SK-N-SH (cell line): ENCODE data around the gene TMX2. TPM values are rescaled to one million over a fixed set of nuclear protein-coding genes. Genes with fewer than 3 reads are reported as not detected.

ENCODE experiments used
- CTCF ChIA-PET: fragments of 300-600, 350-600 bp; formaldehyde crosslinking; extraction: SDS; loops from one replicate; lab custom pipeline; 2021; lab: Yijun Ruan, JAX
- POLR2A ChIA-PET: fragments of 350-600 bp; sonication (Branson Sonifier 250); formaldehyde crosslinking; extraction: SDS; loops from one replicate; lab custom pipeline; 2020; ENCODE audit warnings: antibody characterized with exemption, inconsistent platforms; lab: Yijun Ruan, JAX
- DNase-seq: peaks from one replicate; pipeline ENCODE4 v3.0.0; 2012
- H2AFZ ChIP-seq: fragments of 200-600 bp; sonication (generic); 2 replicates; pipeline ENCODE4 v1.8.1; 2016; ENCODE audit warnings: antibody characterized with exemption, mild to moderate bottlenecking, low read depth
- H3F3A ChIP-seq: fragments of 200-600 bp; sonication (generic); replicated peaks from 2 replicates; pipeline ENCODE3; 2016; ENCODE audit warnings: antibody characterized with exemption, mild to moderate bottlenecking; ENCODE audit not compliant: insufficient read depth
- H3K27ac ChIP-seq, 2 experiments: fragments of 200-500 bp in 1 of 2; fragments of 200-600 bp in 1 of 2; sonication (Bioruptor generic) in 1 of 2; sonication (generic), shearing (Covaris generic) in 1 of 2; 2 replicates each; pipeline versions ENCODE4 v1.5.1 to v1.6.1; 2014 to 2016; ENCODE audit warnings: low read depth in 2 of 2, inconsistent platforms in 1 of 2, low read length in 1 of 2, mild to moderate bottlenecking in 1 of 2, mixed read lengths in 1 of 2
- H3K27me3 ChIP-seq: fragments of 200-600 bp; sonication (generic), shearing (Covaris generic); 2 replicates; pipeline ENCODE4 v1.6.1; 2016; ENCODE audit warnings: mixed run types; ENCODE audit not compliant: insufficient read depth
- H3K36me3 ChIP-seq, 2 experiments: fragments of 200-500 bp in 1 of 2; fragments of 200-600 bp in 1 of 2; sonication (Bioruptor generic) in 1 of 2; sonication (generic) in 1 of 2; replicated peaks in 1 of 2; 2 replicates each; pipeline versions ENCODE3 to v1.5.1; 2014 to 2016; ENCODE audit warnings: low read length in 1 of 2, mild to moderate bottlenecking in 1 of 2; ENCODE audit not compliant: insufficient read depth in 2 of 2, control insufficient read depth in 1 of 2
- H3K4me1 ChIP-seq, 2 experiments: fragments of 200-500 bp in 1 of 2; fragments of 200-600 bp in 1 of 2; sonication (Bioruptor generic) in 1 of 2; sonication (generic), shearing (Covaris generic) in 1 of 2; 2 replicates each; pipeline versions ENCODE4 v1.5.1 to v1.6.1; 2014 to 2016; ENCODE audit warnings: low read depth in 1 of 2, low read length in 1 of 2, mixed run types in 1 of 2; ENCODE audit not compliant: insufficient read depth in 2 of 2, control insufficient read depth in 1 of 2
- H3K4me2 ChIP-seq: fragments of 200-600 bp; sonication (generic), shearing (Covaris generic); 2 replicates; pipeline ENCODE4 v1.6.1; 2017; ENCODE audit warnings: mixed run types
- H3K4me3 ChIP-seq, 2 experiments: fragments of 200-500 bp in 1 of 2; fragments of 200-600 bp in 1 of 2; sonication (Bioruptor generic) in 1 of 2; sonication (generic), shearing (Covaris generic) in 1 of 2; 2 replicates each; pipeline versions ENCODE4 v1.5.1 to v1.8.1; 2014 to 2016; ENCODE audit warnings: low read depth in 2 of 2, inconsistent platforms in 1 of 2, low read length in 1 of 2, mild to moderate bottlenecking in 1 of 2, mixed read lengths in 1 of 2, moderate library complexity in 1 of 2
- H3K79me2 ChIP-seq: fragments of 200-600 bp; sonication (generic); 2 replicates; pipeline ENCODE4 v1.8.1; 2017; ENCODE audit warnings: mild to moderate bottlenecking; ENCODE audit not compliant: insufficient read depth
- H3K9ac ChIP-seq: fragments of 200-600 bp; sonication (generic); 2 replicates; pipeline ENCODE4 v1.6.1; 2017; ENCODE audit warnings: mixed run types
- H3K9me2 ChIP-seq: fragments of 200-600 bp; sonication (generic); 2 replicates; pipeline ENCODE4 v1.6.1; 2017; ENCODE audit warnings: mixed run types
- H3K9me3 ChIP-seq: fragments of 200-600 bp; sonication (generic); 2 replicates; pipeline ENCODE4 v1.6.1; 2017; ENCODE audit warnings: mixed run types, mild to moderate bottlenecking, moderate library complexity
- H4K20me1 ChIP-seq: fragments of 200-600 bp; sonication (generic); 2 replicates; pipeline ENCODE4 v1.6.1; 2017; ENCODE audit warnings: mild to moderate bottlenecking, mixed run types; ENCODE audit not compliant: insufficient read depth
- CHD2 ChIP-seq: fragments of 150-350 bp; IDR thresholded peaks from 2 replicates; pipeline ENCODE4 v1.6.1; 2018; ENCODE audit warnings: low read length; ENCODE audit not compliant: partially characterized antibody
- CTCF ChIP-seq: fragments of 200-600 bp; sonication (generic); IDR thresholded peaks from 2 replicates; pipeline ENCODE4 v1.6.1; 2017; ENCODE audit warnings: antibody characterized with exemption, mild to moderate bottlenecking, moderate library complexity
- ELF1 ChIP-seq: IDR thresholded peaks from 2 replicates; pipeline ENCODE4 v1.4.0; 2012
- EZH2phosphoT487 ChIP-seq: fragments of 200-600 bp; sonication (generic); IDR thresholded peaks from 2 replicates; pipeline ENCODE4 v1.6.1; 2017; ENCODE audit warnings: low read depth, mixed run types, mild to moderate bottlenecking, antibody characterized with exemption, moderate library complexity, borderline replicate concordance
- FOXJ3 ChIP-seq: sonication (generic); formaldehyde crosslinking; IDR thresholded peaks from 2 replicates; pipeline ENCODE4 v1.5.1; 2020; ENCODE audit warnings: mild to moderate bottlenecking, missing genetic modification reagents
- FOXM1 ChIP-seq: IDR thresholded peaks from 2 replicates; pipeline ENCODE4 v1.4.0; 2012; ENCODE audit warnings: low read depth, mild to moderate bottlenecking
- GABPA ChIP-seq: IDR thresholded peaks from 2 replicates; pipeline ENCODE4 v1.4.0; 2012; ENCODE audit warnings: low read depth, mild to moderate bottlenecking
- GATA2 ChIP-seq: sonication (generic); formaldehyde crosslinking; IDR thresholded peaks from 2 replicates; pipeline ENCODE4 v1.5.0; 2020; ENCODE audit warnings: mild to moderate bottlenecking, missing genetic modification reagents
- JUND ChIP-seq: IDR thresholded peaks from 2 replicates; pipeline ENCODE4 v1.4.0; 2012
- MEF2A ChIP-seq: IDR thresholded peaks from 2 replicates; pipeline ENCODE4 v1.4.0; 2012; ENCODE audit warnings: low read depth, borderline replicate concordance
- NRF1 ChIP-seq: IDR thresholded peaks from 2 replicates; pipeline ENCODE4 v1.6.1; 2012; ENCODE audit warnings: low read depth, mild to moderate bottlenecking, low read length
- PBX3 ChIP-seq: IDR thresholded peaks from 2 replicates; pipeline ENCODE4; 2012
- POLR2AphosphoS5 ChIP-seq: IDR thresholded peaks from 2 replicates; pipeline ENCODE4 v1.6.1; 2012; ENCODE audit warnings: low read depth, low read length
- RFX5 ChIP-seq: IDR thresholded peaks from 2 replicates; pipeline ENCODE4 v1.6.1; 2012; ENCODE audit warnings: mild to moderate bottlenecking, improper control_type of control experiment, low read length
- RXRA ChIP-seq: IDR thresholded peaks from 2 replicates; pipeline ENCODE4 v1.4.0; 2012; ENCODE audit warnings: low read depth, mild to moderate bottlenecking, borderline replicate concordance
- SIN3A ChIP-seq: IDR thresholded peaks from 2 replicates; pipeline ENCODE4 v1.6.1; 2012; ENCODE audit warnings: low read depth, mild to moderate bottlenecking, low read length, moderate library complexity, borderline replicate concordance
- TAF1 ChIP-seq: IDR thresholded peaks from 2 replicates; pipeline ENCODE4 v1.6.1; 2012; ENCODE audit warnings: low read depth, mild to moderate bottlenecking, low read length, moderate library complexity, borderline replicate concordance
- YY1 ChIP-seq: IDR thresholded peaks from 2 replicates; pipeline ENCODE4 v1.4.0; 2012; ENCODE audit warnings: low read depth, mild to moderate bottlenecking
- ZBTB33 ChIP-seq: IDR thresholded peaks from 2 replicates; pipeline ENCODE4 v1.4.0; 2012; ENCODE audit warnings: low read depth, borderline replicate concordance
- WGBS: methylation state at CpG from one replicate; pipeline ENCODE4 v1.1.6; 2017; ENCODE audit warnings: low lambda C conversion rate; 5-methylcytosine and 5-hydroxymethylcytosine counted together
- polyA plus RNA-seq, 3 experiments: library from polyadenylated mRNA; depleted of rRNA; stranded (reverse); fragments of >200 nt; gene quantifications; 2 replicates each; pipeline ENCODE4 v1.2.3, GENCODE V29; 2012
- TF ChIP-seq, protein P1 (sequence below): IDR thresholded peaks from 2 replicates; pipeline ENCODE4 v1.4.0; 2012; ENCODE audit warnings: low read depth
- TF ChIP-seq, protein P2 (sequence below): IDR thresholded peaks from 2 replicates; pipeline ENCODE4 v1.6.1; 2012; ENCODE audit warnings: mild to moderate bottlenecking, low read depth, low read length, moderate library complexity
- TF ChIP-seq, protein P3 (sequence below): IDR thresholded peaks from 2 replicates; pipeline ENCODE4 v1.4.0; 2012; ENCODE audit warnings: low read depth, borderline replicate concordance

The TMX2 gene
- polyA plus RNA-seq, 1 of the 3 experiments (the other 2 are of a cell fraction), result 88.6 TPM

- H3K4me3 ChIP-seq, result peak within 1 kb of the TSS; percentile 90 to 98
- H2AFZ ChIP-seq, result peak within 1 kb of the TSS; percentile 99
- peaks cover 36% of the 10 kb centered on the region for H3K79me2 ChIP-seq
- no peak for TF ChIP-seq MEF2A
- TF ChIP-seq RFX5, result peak; percentile 93
- no peak for TF ChIP-seq GATA2
- no peak; the same call in 1 of the 2 replicates for TF ChIP-seq JUND
- TF ChIP-seq ZBTB33, result no peak
- TF ChIP-seq GABPA, result peak; percentile 92
- no peak for TF ChIP-seq EZH2phosphoT487
- TF ChIP-seq PBX3, result 0 out of 2 replicates have a peak, but pooled peaks have one; percentile 2
- TF ChIP-seq SIN3A, result peak; percentile 97; the same call in 1 of the 2 replicates
- peak; percentile 91 for TF ChIP-seq CHD2
- TF ChIP-seq ELF1, result peak; percentile 82; the same call in 1 of the 2 replicates
- TF ChIP-seq, protein P1, sequence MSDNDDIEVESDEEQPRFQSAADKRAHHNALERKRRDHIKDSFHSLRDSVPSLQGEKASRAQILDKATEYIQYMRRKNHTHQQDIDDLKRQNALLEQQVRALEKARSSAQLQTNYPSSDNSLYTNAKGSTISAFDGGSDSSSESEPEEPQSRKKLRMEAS, result peak; percentile 98
- TF ChIP-seq, protein P2, sequence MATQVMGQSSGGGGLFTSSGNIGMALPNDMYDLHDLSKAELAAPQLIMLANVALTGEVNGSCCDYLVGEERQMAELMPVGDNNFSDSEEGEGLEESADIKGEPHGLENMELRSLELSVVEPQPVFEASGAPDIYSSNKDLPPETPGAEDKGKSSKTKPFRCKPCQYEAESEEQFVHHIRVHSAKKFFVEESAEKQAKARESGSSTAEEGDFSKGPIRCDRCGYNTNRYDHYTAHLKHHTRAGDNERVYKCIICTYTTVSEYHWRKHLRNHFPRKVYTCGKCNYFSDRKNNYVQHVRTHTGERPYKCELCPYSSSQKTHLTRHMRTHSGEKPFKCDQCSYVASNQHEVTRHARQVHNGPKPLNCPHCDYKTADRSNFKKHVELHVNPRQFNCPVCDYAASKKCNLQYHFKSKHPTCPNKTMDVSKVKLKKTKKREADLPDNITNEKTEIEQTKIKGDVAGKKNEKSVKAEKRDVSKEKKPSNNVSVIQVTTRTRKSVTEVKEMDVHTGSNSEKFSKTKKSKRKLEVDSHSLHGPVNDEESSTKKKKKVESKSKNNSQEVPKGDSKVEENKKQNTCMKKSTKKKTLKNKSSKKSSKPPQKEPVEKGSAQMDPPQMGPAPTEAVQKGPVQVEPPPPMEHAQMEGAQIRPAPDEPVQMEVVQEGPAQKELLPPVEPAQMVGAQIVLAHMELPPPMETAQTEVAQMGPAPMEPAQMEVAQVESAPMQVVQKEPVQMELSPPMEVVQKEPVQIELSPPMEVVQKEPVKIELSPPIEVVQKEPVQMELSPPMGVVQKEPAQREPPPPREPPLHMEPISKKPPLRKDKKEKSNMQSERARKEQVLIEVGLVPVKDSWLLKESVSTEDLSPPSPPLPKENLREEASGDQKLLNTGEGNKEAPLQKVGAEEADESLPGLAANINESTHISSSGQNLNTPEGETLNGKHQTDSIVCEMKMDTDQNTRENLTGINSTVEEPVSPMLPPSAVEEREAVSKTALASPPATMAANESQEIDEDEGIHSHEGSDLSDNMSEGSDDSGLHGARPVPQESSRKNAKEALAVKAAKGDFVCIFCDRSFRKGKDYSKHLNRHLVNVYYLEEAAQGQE, result 0 out of 2 replicates have a peak, but pooled peaks have one; percentile 20
- no peak for TF ChIP-seq FOXM1
- no peak for TF ChIP-seq FOXJ3 (CRISPR knock-in tag)
- TF ChIP-seq, protein P3, sequence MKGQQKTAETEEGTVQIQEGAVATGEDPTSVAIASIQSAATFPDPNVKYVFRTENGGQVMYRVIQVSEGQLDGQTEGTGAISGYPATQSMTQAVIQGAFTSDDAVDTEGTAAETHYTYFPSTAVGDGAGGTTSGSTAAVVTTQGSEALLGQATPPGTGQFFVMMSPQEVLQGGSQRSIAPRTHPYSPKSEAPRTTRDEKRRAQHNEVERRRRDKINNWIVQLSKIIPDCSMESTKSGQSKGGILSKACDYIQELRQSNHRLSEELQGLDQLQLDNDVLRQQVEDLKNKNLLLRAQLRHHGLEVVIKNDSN, result peak; percentile 92
- peak; percentile 90 for TF ChIP-seq POLR2AphosphoS5
- no peak for TF ChIP-seq RXRA
- no peak for TF ChIP-seq CTCF
- TF ChIP-seq NRF1, result no peak
- peak; percentile 88 for TF ChIP-seq TAF1
- peak; percentile 70 for TF ChIP-seq YY1
Observed at GRCh38 chr11:57741132-57742086, 29.0 kb downstream of the TMX2 start, which contains the start of gene SELENOH. SELENOH (plus strand) TSS chr11:57741491; CDS start chr11:57741596, 105 bp downstream.

More at GRCh38 chr11:57741132-57742086, 29.0 kb downstream of the TMX2 start, which contains the start of gene SELENOH:
- Histone ChIP-seq H3K4me1 (peaks cover 0 to 7% of the 10 kb centered on the region in 2 experiments; a peak in 3 of 4 replicates), H3K9me3 (no peaks in the 10 kb centered on the region), H3K27me3 (no peaks in the 10 kb centered on the region), H3K36me3 (peaks cover 26 to 58% of the 10 kb centered on the region in 2 experiments), H4K20me1 (no peaks in the 10 kb centered on the region), H3K9me2 (no peaks in the 10 kb centered on the region), H3K27ac (peak within 1 kb of the TSS; percentile 85 to 88), H3K4me2 (peak within 1 kb of the TSS; percentile 97), H3F3A (peaks cover 17% of the 10 kb centered on the region), H3K9ac (peak within 1 kb of the TSS; percentile 95)
- peak; percentile 94 for DNase-seq
- ChIA-PET POLR2A (interaction anchor here (0.6 to 1.6 kb wide), 9 partner anchors 10 to 105 kb away, joined by 3 to 17 read pairs (median 5); partner anchors contain the start of genes BTBD18, CTNND1, MED19 and TMX2), CTCF (interaction anchor here (0.7 to 13.2 kb wide), 5 partner anchors 14 to 283 kb away, joined by 3 to 142 read pairs (median 4); partner anchors contain the start of gene CTNND1)
- 1% methylated on average over 43 of the region's 75 CpGs for WGBS
